ENCODE measurements around the gene RBBP8.
A peak's percentile ranks its signal among the peaks of the same experiment; 100 is the strongest.
"Not testable (repeated sequence)": the region's sequence is repeated elsewhere in the genome, so short reads cannot be mapped to it uniquely, and the experiment has no call there.

RBBP8 gene

DNA sequence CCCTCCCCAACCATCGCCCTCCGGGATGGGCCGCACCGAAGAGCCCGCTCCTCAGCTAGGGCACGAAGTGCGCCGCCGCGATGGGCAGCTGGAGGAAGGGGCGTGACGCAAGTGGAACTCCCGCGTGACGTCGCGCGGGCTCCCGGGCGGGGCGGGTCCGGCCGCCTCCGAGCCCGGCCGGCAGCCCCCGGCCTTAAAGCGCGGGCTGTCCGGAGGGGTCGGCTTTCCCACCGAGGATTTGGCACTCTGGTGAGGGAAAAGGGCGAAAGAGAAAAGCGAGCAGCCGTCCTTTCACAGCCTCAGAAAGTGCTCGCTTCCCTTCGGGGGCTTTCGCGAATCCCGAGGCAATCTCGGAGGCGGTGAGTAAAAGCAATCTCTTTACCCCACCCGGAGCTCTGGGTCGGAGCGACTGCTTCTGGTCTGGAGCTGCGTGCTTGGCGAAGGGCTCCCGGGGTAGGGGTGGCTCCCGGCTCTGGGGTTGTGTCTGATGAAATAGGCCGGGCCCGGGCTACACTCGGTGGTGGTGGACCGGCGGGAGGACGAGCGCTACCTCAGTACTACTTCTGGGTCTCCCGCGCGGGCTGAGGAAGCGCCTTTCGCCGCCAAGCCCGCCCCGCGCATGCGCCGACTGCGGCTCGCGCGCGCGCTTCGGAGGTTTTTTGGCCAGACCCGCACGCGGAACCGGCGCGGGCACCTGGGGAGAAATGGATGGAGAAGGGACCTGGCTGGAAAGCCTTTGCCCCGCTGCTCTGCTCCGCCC is at the start of gene RBBP8:
RBBP8 (plus strand) TSS at position 123 of the 760 bp plus-strand sequence. CDS start 3,524 bp downstream, outside the sequence.
- DNase-seq: peak; percentile 83

DNA sequence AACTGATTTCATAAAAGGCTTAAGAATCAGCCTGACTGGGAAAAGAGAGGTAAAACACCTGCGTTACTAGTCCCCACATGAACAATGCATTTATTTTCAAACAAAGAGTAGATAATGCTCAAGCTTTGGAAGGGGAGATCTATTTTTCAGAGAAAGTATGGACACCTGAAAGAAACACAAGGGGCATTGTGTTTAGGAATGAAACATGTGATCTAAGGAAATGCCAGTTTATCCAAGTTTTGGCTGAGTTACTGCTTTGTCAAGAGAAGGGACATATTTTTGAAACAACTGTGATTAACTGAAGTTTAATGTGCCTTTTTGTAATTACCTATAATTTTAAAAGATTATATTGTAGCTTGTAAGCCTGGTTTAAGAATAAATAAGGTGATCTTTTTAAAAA is 49.3 kb upstream of the RBBP8 start:
- no peak for DNase-seq

DNA sequence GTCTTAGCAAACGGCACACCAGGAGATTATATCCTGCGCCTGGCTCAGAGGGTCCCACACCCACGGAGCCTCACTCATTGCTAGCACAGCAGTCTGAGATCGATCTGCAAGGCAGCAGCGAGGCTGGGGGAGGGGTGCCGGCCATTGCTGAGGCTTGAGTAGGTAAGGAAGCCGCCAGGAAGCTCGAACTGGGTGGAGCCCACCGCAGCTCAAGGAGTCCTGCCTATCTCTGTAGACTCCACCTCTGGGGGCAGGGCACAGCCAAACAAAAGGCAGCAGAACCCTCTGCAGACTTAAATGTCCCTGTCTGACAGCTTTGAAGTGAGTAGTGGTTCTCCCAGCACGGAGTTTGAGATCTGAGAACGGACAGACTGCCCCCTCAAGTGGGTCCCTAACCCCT is 47.4 kb upstream of the RBBP8 start:
- not testable (repeated sequence) for DNase-seq

DNA sequence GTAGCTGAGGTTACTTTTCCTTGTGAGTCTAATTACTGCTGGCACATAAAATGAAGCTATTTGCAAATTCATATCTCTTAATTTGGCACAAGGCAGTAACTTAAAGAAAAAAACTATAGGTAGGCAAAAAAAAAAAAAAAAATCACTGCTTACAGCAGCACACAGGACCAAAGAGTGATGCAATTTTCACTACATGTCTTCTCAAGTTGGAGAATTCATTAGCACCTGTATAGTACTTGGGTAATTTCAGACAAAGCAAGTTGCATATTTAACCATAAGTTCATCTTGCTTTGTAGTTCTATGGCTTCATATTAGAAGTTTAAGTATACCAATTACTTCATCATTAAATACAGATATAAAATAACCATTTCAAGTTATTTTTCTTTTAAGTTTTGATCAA is 33.7 kb upstream of the RBBP8 start:
- DNase-seq: no peak

DNA sequence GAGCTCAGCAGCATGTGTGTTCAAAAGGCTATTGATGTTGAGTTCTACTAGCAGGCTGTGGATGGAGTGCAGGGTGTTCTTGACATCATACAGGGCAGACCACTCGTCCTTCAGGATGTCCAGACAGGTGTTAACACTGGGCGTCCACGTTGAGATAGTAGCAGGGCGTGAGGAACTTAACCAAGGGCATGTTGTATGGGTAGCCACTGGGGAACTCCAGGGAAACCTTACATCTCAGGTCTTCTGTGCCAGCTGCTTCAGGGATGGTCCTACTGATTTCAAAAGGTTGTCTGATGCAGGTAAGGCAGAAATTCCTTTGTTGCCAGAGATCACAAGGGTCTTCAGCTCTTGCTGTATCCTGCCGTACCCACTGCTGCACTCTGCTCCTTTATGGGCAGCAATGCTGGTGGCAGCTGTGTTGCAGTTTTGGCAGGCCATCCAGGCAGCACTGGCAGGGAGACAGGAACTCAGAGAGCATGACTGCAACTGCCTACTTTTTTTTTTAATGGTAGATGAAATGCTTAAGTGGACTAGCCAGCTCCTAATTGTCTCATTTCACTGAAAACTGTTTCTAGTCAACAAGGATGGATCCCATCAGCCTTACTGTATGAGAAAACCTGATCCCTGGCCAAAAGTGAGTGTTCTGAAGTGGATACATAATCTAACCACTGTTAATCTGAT is 32.4 kb upstream of the RBBP8 start:
- no peak for DNase-seq

DNA sequence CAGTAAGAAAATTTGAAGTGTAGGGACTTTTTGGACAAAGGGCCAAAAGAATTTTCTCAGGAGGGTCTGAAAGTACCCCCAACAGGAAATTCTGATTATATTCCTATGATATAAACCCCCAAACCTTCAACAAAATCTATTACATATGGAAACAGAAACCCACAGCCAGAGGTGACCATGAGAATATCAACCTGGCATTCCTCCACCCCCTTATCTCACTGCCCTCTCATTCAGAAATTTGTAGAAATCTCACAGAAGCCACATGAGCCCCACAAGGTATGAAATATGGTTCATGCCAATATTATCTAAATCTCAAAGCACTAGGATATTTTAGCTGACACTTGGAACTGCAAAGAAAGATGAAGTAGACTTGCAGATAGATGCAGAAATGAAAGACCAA is 31.0 kb upstream of the RBBP8 start:
- DNase-seq: no peak

DNA sequence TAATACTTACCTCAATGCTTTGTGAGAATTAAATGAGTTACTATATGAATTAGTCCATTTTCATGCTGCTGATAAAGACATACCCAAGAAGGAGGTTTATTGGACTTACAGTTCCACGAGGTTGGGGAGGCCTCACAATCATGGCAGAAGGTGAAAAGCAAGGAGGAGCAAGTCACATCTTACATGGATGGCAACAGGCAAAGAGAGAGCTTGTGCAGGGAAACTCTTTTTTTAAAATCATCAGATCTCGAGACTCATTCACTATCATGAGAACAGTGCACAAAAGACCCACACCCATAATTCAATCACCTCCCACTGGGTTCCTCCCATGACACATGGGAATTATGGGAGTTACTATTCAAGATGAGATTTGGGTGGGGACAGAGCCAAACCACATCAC is 29.9 kb upstream of the RBBP8 start:
- not testable (repeated sequence) for DNase-seq

DNA sequence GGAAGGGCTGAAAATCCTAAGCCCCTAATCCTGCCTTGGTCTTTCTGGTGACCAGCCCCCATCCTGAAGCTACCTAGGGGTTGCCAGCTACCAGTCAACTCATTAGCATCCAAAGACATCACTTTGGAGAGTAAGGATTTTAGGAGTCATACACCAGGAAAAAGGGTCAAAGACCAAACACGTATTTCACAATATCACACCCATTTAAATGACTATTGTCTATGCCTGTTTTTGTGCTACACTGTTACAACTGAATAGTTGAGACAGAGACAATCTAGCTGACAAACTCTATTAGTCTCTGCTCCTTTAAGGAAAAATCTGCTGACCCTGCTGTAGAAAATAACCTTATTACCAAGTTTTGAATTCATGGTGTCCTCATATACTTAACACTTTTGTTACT is 21.0 kb upstream of the RBBP8 start:
- no peak for DNase-seq

DNA sequence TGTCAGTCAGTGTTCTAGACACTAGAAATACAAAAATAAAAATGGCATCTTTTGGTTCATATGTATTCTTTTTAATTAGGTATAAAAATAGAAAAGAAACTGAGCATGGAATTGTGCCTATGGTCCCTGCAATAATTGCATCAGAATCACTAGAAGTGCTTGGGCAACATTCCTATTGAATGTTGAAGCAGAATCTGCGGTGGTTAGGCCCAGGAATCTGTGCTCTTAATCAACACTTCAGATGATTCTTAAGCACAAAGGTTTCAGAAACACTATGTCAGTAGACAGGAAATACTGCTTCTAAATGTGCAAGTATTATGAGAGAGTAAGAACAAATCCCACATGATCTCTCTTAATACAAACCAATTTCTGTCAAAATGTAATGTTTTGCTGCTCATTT is 20.3 kb upstream of the RBBP8 start:
- no peak for DNase-seq

DNA sequence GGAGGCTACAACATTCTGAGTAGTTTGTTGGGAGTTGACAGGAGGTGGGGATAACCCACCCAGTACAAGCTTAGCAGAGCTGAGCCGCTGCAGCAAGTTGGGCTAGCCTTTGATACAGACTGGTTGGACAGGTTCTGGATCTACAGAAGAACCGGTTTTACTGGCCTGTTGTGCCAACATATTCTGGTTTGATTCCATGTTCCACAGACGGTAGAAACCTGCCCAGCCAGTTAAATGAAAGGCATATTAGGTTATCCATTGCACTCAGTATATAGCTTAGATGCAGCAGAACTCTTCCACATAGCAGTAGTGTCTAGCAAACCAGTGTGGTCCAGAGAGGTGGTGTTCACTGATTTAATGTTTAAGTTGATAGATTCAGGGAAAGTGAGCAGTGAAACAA is 19.3 kb upstream of the RBBP8 start:
- no peak for DNase-seq

DNA sequence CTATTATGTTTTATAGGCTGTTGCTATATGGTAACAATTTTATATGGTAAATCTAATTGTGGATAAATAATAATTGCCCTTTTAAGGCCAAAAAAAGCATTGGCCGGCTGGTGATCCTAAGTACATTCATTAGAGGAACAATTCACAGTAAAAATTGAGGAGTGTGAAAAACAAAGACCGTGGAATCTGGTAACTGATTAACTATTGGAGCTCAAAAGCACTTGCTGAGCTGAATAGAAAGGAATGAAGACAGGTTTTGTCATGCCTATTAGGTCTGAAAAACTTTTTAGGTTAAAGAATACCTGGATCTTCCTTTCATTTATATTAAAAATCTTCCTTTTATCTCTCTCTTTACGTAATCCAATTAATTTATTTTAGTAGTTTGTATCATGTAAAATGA is 18.5 kb upstream of the RBBP8 start:
- no peak for DNase-seq

DNA sequence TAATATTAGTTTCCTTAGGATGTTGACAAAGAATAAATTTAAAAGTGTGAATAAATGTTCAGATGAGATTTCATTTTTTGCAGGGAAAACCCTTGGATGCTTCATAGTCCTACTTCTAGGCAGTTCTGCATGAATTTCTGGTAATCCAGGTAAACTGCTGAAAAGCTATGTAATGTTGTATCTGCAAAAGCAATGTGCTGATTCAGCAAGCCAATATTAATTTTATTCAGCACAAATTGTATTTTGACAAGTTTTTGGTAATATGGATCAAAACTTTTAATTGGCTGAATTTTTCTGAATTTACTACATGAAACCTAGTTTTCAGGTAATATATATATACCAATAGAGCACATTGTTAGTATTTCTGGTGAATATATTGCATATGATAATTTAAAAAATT is 17.8 kb upstream of the RBBP8 start:
- no peak for DNase-seq

DNA sequence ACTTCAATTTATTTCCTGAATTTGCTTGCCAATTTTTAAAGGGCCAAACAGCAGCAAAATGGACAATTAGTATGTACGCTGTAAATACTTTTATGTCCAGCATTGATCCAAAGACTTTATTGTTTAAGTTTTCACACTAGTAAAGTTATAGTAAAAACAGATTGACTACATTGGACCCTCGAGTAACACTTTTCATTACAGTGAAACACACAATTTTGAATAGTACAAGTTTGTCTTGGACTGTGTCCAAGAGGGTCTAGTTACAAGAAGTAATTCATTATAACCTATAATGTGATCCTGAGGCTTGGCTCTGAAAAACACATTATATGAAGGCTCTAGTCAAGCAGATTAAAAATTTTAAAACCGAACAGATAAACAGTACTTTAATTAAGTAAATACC is 11.4 kb upstream of the RBBP8 start:
- DNase-seq: no peak

DNA sequence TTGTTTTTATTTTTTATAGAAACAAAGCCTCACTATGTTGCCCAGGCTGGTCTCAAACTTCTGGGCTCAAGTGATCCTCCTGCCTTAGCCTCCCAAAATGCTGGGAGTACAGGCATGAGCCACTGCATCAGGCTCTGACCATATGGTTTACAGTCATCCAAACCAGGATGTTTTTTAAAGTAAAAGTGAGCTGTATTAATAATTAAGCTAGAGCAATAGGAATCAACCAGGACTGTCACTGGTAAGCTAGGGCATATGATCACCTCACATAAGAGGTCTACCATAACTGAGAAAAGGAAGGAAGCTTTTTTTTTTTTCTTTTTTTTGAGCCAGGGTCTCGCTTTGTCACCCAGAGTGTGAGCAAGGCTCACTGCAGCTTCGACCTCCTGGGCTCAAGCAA is 8.5 kb upstream of the RBBP8 start:
- no peak for DNase-seq

DNA sequence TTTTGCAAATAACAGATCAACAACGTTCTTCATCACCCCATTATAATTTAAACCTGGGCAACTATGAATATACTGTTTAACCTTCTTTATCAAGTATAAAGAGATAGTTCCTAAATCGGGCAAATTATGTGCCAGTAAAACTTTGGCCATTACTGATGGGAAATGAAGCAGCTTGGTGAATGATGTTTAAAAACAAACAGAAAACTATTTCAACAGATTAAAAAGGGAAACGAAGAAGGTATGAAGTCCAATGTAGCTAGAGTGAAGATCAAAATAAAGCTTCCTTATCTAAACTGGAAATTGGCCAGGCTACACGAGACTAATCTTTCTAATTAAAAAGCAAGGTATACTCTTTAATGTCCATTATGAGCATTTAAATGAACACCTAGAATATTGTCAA is 6.7 kb upstream of the RBBP8 start:
- DNase-seq: no peak

DNA sequence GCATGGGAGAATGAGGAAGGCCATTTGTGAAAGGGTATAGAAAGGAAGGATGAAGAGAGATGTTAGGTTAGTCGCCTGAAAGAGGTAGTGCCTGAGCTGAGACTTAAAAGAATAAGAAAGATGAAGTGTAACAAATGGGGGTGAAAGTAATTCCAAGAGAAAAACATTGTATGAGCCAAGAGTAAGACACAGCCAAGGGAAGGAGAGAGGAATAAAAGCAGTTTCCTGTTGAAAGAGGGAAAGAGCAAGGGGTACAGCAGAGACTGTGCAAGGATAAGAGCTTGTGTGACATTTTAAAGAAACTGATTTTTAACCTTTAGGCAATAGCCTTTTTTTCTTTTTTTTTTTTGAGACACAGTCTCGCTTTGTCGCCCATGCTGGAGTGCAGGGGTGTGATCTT is 4.8 kb upstream of the RBBP8 start:
- DNase-seq: no peak

DNA sequence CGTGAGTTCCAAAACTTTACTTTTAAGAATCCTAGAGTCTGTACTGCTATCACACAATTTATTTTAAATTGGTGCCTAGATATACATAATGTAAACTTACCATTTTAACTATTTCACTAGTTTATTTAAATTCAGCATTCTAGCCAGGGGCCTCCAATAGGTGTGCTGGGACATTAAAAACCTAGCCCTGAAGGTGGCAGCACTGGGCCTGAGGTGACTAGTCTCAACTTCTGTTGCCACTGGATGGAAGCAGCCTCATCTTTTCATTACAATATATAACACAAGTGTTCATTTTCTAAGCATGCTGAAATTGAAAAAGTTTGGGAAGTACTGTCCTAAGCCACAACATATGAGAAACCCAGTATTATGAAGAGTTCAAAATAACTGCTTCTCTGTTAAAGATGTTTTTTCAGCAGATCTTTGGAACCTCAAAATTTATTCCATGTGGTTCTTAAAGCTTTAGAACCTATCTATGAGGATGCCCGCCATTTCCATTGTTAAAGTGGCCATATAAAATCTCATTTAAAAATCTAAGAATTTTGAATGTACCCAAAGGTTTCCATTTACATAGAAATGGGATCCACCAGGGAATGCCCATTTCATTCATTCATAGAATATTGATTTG is 2.9 kb upstream of the RBBP8 start:
- DNase-seq: peak; percentile 81

DNA sequence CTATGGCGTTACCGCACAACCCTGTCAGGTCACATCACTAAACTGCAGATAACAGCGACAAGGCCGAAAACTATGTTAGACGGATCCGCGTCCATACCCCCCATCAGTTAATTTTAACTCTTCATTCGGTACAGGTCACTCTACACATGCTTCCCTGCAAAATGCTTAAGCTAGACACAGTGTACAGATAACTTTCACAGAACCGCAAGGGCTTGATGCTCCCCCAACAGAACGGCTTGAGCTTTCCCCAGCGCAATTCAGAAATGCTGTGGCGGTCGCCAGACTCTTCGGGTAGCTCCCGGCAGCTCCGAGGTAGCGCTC is 283 bp upstream of the RBBP8 start:
- no peak for DNase-seq

DNA sequence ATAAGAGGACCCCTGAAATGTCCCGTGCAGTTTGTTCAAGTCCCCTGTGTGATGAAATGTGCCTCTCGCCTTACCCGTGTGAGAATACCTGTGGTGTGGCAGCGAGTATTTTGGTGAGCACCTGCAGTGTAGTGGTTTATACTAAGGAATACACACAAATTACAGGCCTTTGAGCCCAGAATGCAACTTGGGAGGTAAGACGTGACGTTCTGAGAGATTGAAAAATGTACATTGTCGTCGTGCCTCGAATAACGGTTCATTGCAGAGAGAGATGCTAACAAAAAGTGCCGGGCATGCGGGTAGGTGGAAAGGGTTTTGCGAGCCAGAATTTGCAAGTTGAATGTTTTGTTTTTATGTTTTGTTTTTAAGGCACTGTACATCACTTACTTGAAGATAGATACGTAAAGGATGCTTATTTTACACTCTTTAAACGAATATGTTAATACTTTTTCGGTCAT is 867 bp downstream of the RBBP8 start:
- DNase-seq: no peak

DNA sequence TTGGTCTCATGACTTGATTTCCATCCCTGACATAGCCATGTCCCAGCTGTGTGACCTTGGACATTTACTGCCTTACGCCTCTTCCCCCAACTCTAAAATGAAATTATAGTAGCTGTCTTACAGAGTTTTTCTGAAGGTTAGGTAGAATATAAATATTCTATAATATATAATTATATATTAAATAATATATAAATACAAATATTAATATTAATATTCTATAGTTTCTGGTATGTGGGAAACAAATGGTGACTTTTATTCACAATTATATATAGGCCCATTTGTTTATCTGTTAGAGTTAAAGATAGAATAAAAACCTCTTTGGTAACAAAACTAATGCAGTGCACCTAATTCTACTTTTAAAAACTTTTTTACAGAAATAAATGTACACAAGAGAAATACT is 1.7 kb downstream of the RBBP8 start:
- no peak for DNase-seq

DNA sequence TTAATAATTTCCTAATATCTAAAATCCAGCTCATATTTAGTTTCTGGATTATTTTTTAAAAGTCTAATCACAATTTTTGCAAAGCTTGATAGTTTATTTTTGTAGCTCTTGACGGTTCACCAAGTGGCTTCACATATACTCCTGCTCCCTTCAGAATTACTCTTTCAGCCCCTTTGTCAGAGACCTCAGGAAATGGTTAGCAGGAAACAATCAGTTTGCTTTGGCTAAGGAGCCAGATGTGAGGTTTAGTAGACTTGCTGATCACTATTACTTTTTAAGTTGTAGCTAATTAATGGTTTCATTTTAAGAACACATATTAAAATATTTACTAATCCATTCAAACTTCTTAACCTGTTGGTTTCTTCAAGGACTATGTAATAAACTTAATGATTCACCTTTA is 2.3 kb downstream of the RBBP8 start:
- DNase-seq: no peak

DNA sequence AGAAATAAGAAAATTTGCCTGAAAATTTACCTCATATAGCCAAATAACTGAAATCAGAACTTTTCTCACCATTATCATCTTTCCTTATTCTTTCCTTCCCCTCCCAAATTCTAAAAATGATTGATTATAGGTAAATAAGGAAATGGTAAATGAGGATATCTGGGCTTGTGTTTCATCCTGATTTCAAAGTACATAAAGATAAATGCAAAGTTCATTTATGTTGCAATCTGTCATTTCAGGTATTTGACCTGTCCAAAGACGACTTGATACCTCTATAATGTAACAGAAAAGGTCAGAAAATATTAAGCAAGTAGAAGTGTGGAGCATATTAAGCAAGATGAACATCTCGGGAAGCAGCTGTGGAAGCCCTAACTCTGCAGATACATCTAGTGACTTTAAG is 3.4 kb downstream of the RBBP8 start:
- DNase-seq: no peak

DNA sequence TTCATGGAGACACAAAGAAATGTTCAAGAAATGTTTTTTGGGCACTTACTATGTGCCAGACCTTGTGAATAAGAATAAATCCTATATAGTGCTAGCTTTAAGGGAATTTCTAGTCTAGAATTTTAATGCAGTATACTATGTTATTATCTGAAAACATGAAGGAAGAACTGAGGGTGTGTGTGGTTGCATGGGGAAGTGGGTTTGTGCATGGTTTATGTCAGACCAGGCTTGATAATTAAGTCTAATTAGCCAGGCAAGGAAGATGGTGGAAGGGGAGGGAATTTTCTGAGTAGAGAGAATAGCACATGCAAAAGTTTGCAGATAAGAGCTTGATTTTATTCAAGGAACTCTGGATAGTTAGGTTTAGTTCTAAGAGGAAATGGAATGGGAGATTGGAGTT is 6.5 kb downstream of the RBBP8 start:
- DNase-seq: no peak

DNA sequence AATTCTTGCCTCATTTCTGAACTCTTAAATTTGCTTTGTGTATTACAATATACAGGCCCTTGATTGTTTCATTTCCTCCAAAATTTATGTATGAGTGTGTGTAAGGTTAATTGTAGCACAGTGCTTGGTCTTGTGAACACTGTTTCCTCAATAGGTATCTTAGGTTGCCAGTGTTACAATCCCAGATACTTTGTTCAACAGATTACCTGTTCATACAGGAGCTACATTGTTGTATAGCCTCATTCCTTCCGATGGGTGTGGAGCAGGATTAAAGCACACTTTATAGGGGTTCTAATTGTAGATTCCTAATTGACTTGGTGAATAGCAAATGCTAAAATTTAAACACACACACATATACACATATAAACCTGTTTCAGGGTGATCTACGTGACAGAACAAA is 10.7 kb downstream of the RBBP8 start:
- DNase-seq: no peak

DNA sequence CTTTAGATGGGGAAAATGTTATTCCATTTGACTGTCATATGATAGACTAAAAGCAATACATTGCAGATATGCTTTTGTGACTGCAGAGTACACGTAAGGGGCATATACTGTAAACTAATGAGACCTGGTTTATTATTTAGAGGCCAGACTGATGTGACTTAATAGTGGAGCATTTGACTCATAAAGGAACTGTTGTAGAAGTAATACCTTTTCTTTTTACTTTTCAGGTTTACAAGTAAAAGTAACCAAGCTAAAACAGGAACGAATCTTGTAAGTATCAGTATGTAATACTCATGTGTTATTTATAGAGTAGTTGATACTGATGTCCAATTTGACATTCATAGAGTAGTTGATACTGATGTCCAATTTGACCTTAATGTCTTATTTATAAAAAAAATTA is 13.1 kb downstream of the RBBP8 start:
- DNase-seq: no peak

Data from CD4-positive, alpha-beta T cell treated with Interleukin-21 for 1 hour (primary cell).